Measurements from ENCODE around the gene ARL3. TPM values are rescaled to one million over a fixed set of nuclear protein-coding genes. Genes with fewer than 3 reads are reported as not detected.
A peak's percentile ranks its signal among the peaks of the same experiment; 100 is the strongest.

Gene ARL3
- total RNA-seq, 4 donors from 2014 or later = 2.2 to 3.4 (median 2.8) TPM

DNA sequence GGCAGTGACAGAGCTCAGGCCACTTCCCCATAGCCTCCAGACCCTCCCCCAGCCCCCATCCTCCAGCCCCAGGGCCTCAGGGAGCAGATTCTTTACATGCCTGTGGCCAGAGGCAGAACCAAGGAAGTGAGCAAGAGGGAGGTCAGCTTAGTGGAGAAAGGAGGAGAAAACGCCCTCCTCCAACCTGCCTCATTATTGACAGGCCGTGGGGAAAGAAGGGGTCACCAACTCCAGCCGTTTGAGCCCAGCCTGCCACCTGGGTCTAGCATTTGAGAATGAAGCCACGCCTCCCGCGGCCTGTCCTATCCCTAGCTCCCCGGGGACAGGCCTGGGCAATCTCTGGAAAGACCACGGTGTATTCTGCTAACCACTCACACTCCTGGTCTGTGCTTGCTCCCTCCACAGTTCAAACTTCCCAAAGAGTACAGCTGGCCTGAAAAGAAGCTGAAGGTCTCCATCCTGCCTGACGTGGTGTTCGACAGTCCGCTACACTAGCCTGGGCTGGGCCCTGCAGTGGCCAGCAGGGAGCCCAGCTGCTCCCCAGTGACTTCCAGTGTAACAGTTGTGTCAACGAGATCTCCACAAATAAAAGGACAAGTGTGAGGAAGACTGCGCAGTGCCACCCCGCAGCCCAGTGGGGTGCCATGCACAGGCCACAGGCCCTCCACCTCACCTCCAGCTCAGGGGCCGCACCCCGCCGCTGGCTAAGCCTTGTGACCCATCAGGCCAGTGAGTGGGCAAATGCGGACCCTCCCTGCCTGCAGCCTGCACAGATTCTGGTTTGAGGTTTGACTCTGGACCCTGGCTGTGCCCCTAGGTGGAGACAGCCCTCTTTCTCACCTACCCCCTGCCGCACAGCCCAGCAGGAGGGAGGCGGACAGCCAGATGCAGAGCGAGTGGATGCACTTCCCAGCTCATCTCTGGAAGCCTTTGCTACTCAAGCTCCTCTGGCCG, 84.3 kb downstream of the ARL3 start:
- intact Hi-C loops (cut with DNase I; ENCODE audit: low total_unique reads) (no loop called here), in situ Hi-C loops (cut with MboI; ENCODE audit: low pct_ligation_motif_present in 1 of 4, low pct_unique_long_range_greater_than_20kb in 1 of 4, low sequenced_read_pairs in 3 of 4) (no loop called here)
- 84% methylated on average over 19 of the region's 22 CpGs; no CpG with 5 or more reads in 1 of the 2 donors for WGBS, 2 donors (ENCODE audit: low coverage in 1 of 2)
- H3K4me1 ChIP-seq = peaks cover 42 to 72% (median 54%) of the 10 kb centered on the region in 4 donors
- no peak overlapping the region for H3K4me3 ChIP-seq
- H3K27ac ChIP-seq = peak overlapping the region; percentile 82 to 93 (median 87)
- no peak for DNase-seq
- no peaks in the 10 kb centered on the region for H3K36me3 ChIP-seq
- H3K27me3 ChIP-seq = no peaks in the 10 kb centered on the region
- no peak for TF ChIP-seq CTCF (IDR thresholded peaks at IDR 0.05)
- no peak for TF ChIP-seq EP300 (IDR thresholded peaks at IDR 0.05; ENCODE audit: low read depth)
- TF ChIP-seq POLR2AphosphoS5 (IDR thresholded peaks at IDR 0.05) = no peak
- TF ChIP-seq POLR2A (IDR thresholded peaks at IDR 0.05) = no peak
- H3K9me3 ChIP-seq = no peaks in the 10 kb centered on the region

DNA sequence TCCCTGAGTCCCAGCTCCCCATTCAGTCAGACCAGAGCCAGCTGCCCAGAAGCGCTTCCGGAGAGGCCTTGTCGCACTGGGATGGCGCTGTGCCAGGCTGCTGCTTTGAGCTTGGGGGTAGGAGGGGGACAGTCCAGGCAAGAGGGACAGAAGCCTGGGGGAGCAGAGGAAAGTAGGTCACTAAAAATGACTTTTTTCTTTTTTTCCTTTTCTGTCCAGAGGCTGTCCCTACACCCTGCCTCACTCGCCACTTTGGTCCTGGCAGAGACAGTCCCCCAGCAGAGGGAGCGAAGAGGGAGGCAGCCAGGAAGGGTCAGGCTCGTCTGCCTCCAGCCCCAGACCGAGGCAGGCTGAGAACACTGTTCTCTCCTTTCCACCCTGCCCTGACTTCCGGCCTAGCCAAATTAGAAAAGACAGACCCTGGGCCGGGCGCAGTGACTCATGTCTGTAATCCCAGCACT, 85.7 kb downstream of the ARL3 start:
- Histone ChIP-seq H3K27ac (peak overlapping the region; percentile 82 to 93 (median 87)), H3K36me3 (no peaks in the 10 kb centered on the region), H3K4me3 (no peak overlapping the region), H3K4me1 (peaks cover 37 to 64% (median 49%) of the 10 kb centered on the region in 4 donors), H3K27me3 (no peaks in the 10 kb centered on the region), H3K9me3 (no peaks in the 10 kb centered on the region)
- TF ChIP-seq CTCF (IDR thresholded peaks at IDR 0.05) (no peak), EP300 (IDR thresholded peaks at IDR 0.05; ENCODE audit: low read depth) (no peak), POLR2A (IDR thresholded peaks at IDR 0.05) (no peak), POLR2AphosphoS5 (IDR thresholded peaks at IDR 0.05) (no peak)
- DNase-seq = no peak
- in situ Hi-C loops (cut with MboI; ENCODE audit: low pct_ligation_motif_present in 1 of 4, low pct_unique_long_range_greater_than_20kb in 1 of 4, low sequenced_read_pairs in 3 of 4) = no loop called here
- WGBS, 2 donors (ENCODE audit: low coverage in 1 of 2) = 73% methylated on average over 11 of the region's 11 CpGs; no CpG with 5 or more reads in 1 of the 2 donors
- intact Hi-C loops (cut with DNase I; ENCODE audit: low total_unique reads) = no loop called here

GRCh38 chr10:102627736-102628293, 86.4 kb downstream of the ARL3 start:
- H3K4me1 ChIP-seq = peaks cover 31 to 57% (median 45%) of the 10 kb centered on the region in 4 donors
- H3K4me3 ChIP-seq = no peak overlapping the region
- intact Hi-C loops (cut with DNase I; ENCODE audit: low total_unique reads) = no loop called here
- DNase-seq = no peak
- peak overlapping the region; percentile 82 to 93 (median 87) for H3K27ac ChIP-seq
- in situ Hi-C loops (cut with MboI; ENCODE audit: low pct_ligation_motif_present in 1 of 4, low pct_unique_long_range_greater_than_20kb in 1 of 4, low sequenced_read_pairs in 3 of 4) = no loop called here
- TF ChIP-seq POLR2AphosphoS5 (IDR thresholded peaks at IDR 0.05) = no peak
- no peak for TF ChIP-seq EP300 (IDR thresholded peaks at IDR 0.05; ENCODE audit: low read depth)
- no peak for TF ChIP-seq POLR2A (IDR thresholded peaks at IDR 0.05)
- no peak for TF ChIP-seq CTCF (IDR thresholded peaks at IDR 0.05)
- no peaks in the 10 kb centered on the region for H3K36me3 ChIP-seq
- no peaks in the 10 kb centered on the region for H3K27me3 ChIP-seq
- 45% methylated on average over 7 of the region's 9 CpGs; no CpG with 5 or more reads in 1 of the 2 donors for WGBS, 2 donors (ENCODE audit: low coverage in 1 of 2)
- no peaks in the 10 kb centered on the region for H3K9me3 ChIP-seq

DNA sequence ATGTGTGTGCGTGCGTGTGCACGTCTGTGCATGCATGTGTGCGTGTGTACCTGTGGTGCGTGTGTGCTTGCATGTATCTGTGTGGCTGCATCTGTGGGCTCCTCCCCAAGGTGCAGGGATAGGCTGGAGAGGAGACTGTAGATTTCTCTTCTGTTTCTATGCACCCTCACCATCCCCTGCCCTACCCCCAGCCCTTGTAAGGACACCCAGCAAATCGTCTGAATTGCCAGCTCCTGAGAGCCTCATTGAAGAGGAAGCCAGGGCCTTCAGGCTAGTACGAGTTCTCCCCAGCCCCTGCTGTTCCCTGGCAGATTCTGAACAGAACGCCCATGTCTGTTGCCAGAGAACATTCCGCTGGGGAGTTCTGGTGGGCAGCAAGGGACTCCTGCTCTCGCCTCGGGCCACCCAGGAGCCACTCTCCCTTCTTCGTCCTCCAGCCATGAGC, 86.9 kb downstream of the ARL3 start:
- no peak for DNase-seq
- WGBS, 2 donors (ENCODE audit: low coverage in 1 of 2) = 76% methylated on average over 12 of the region's 12 CpGs; no CpG with 5 or more reads in 1 of the 2 donors
- Histone ChIP-seq H3K27ac (peak overlapping the region; percentile 82 to 93 (median 87)), H3K36me3 (no peaks in the 10 kb centered on the region), H3K27me3 (no peaks in the 10 kb centered on the region), H3K4me1 (peaks cover 26 to 52% (median 41%) of the 10 kb centered on the region in 4 donors), H3K4me3 (no peak overlapping the region), H3K9me3 (no peaks in the 10 kb centered on the region)
- TF ChIP-seq CTCF (IDR thresholded peaks at IDR 0.05) (no peak), POLR2A (IDR thresholded peaks at IDR 0.05) (no peak), EP300 (IDR thresholded peaks at IDR 0.05; ENCODE audit: low read depth) (no peak), POLR2AphosphoS5 (IDR thresholded peaks at IDR 0.05) (no peak)
- in situ Hi-C loops (cut with MboI; ENCODE audit: low pct_ligation_motif_present in 1 of 4, low pct_unique_long_range_greater_than_20kb in 1 of 4, low sequenced_read_pairs in 3 of 4) = no loop called here
- intact Hi-C loops (cut with DNase I; ENCODE audit: low total_unique reads) = no loop called here
